Endothelial cell of umbilical vein (primary cell): ENCODE results near the gene ZNF341. TPM values are rescaled to one million over a fixed set of nuclear protein-coding genes. Genes with fewer than 3 reads are reported as not detected.
"Not testable (repeated sequence)": the region's sequence is repeated elsewhere in the genome, so short reads cannot be mapped to it uniquely, and the experiment has no call there.

ENCODE experiments used
- BruUV-seq: library from RNA; stranded (reverse); fragments of 400-500 nt; replicated peaks from 2 replicates; lab custom pipeline; 2021; lab: Mats Ljungman, UMichigan
- CTCF ChIA-PET: fragments of 300-600, 350-600 bp; sonication (Branson Sonifier 250); formaldehyde crosslinking; loops from one replicate; lab custom pipeline; 2021; ENCODE audit warnings: antibody characterized with exemption, inconsistent platforms; lab: Charles Lee
- POLR2A ChIA-PET: fragments of 300-600, 350-600 bp; sonication (Branson Sonifier 250); formaldehyde crosslinking; loops from one replicate; lab custom pipeline; 2021; ENCODE audit warnings: antibody characterized with exemption, inconsistent platforms; lab: Charles Lee
- DNase-seq: peaks from one replicate; pipeline ENCODE4 v3.0.0-alpha.2; 2011; ENCODE audit warnings: low read depth, low spot score
- FAIRE-seq: peaks from 2 replicates; lab custom pipeline; 2011; peaks lifted over from hg19 to GRCh38; lab: Jason Lieb, UNC
- H2AFZ ChIP-seq: 2 replicates; pipeline ENCODE4 v1.6.0; 2012; ENCODE audit warnings: low read depth, low read length, control low read depth, inconsistent platforms
- H3K27ac ChIP-seq: 2 replicates; pipeline ENCODE4 v1.5.1; 2011; ENCODE audit warnings: low read depth, mild to moderate bottlenecking, control low read depth, low read length, moderate library complexity; ENCODE audit not compliant: insufficient read depth
- H3K27me3 ChIP-seq, 2 experiments: 2 replicates each; pipeline versions ENCODE4 v1.6.0 to v1.6.1; 2011; ENCODE audit warnings: low read length in 2 of 2, mixed read lengths in 1 of 2; ENCODE audit not compliant: control insufficient read depth in 2 of 2, insufficient read depth in 2 of 2
- H3K36me3 ChIP-seq, 2 experiments: 2 replicates in 1 of 2; 3 replicates in 1 of 2; pipeline ENCODE4 v1.5.1; 2011; ENCODE audit warnings: low read length in 2 of 2, mild to moderate bottlenecking in 1 of 2, moderate library complexity in 1 of 2; ENCODE audit not compliant: control insufficient read depth in 2 of 2, insufficient read depth in 2 of 2; ENCODE audit errors: extremely low read depth in 1 of 2
- H3K4me1 ChIP-seq: 3 replicates; pipeline ENCODE4 v1.5.1; 2011; ENCODE audit warnings: mild to moderate bottlenecking, low read length; ENCODE audit not compliant: control insufficient read depth, insufficient read depth; ENCODE audit errors: extremely low read depth
- H3K4me2 ChIP-seq: 2 replicates; pipeline ENCODE4 v1.6.1; 2011; ENCODE audit warnings: low read length, control low read depth, mixed read lengths; ENCODE audit not compliant: insufficient read depth
- H3K4me3 ChIP-seq, 3 experiments: fragments of 200-600 bp in 1 of 3; sonication (generic), shearing (Covaris generic) in 1 of 3; replicated peaks in 1 of 3; 2 replicates each; pipeline ENCODE4 v1.5.1; 2011 to 2016; ENCODE audit warnings: control low read depth in 3 of 3, low read length in 3 of 3, mild to moderate bottlenecking in 2 of 3, inconsistent platforms in 1 of 3, low read depth in 1 of 3, moderate library complexity in 1 of 3; ENCODE audit not compliant: insufficient read depth in 1 of 3
- H3K79me2 ChIP-seq: 2 replicates; pipeline ENCODE4 v1.6.0; 2012; ENCODE audit warnings: low read length, inconsistent platforms; ENCODE audit not compliant: control insufficient read depth, insufficient read depth
- H3K9ac ChIP-seq: replicated peaks from 2 replicates; pipeline ENCODE3; 2011; ENCODE audit warnings: low read length, control low read depth; ENCODE audit not compliant: insufficient read depth; ENCODE audit errors: extremely low read depth
- H3K9me1 ChIP-seq: replicated peaks from 3 replicates; pipeline ENCODE4 v1.6.0; 2011; ENCODE audit warnings: mild to moderate bottlenecking, low read length; ENCODE audit not compliant: control insufficient read depth, insufficient read depth; ENCODE audit errors: extremely low read depth
- H3K9me3 ChIP-seq: replicated peaks from 2 replicates; pipeline ENCODE4 v1.5.1; 2012; ENCODE audit warnings: low read length, inconsistent platforms; ENCODE audit not compliant: control insufficient read depth, insufficient read depth
- H4K20me1 ChIP-seq: replicated peaks from 2 replicates; pipeline ENCODE3; 2011; ENCODE audit warnings: mild to moderate bottlenecking, low read length; ENCODE audit not compliant: control insufficient read depth, insufficient read depth; ENCODE audit errors: extremely low read depth
- CTCF ChIP-seq, 2 donors: IDR thresholded peaks; 1 replicate in 1 of 2; 2 replicates in 1 of 2; pipeline ENCODE4 v1.5.1; 2011; ENCODE audit warnings: low read length in 2 of 2, mild to moderate bottlenecking in 2 of 2, moderate library complexity in 2 of 2, control low read depth in 1 of 2, inconsistent platforms in 1 of 2, low read depth in 1 of 2; ENCODE audit not compliant: insufficient read depth in 1 of 2; ENCODE audit errors: extremely low read depth in 1 of 2
- MYC ChIP-seq: IDR thresholded peaks from one replicate; pipeline ENCODE4 v1.6.1; 2011; ENCODE audit warnings: mild to moderate bottlenecking, low read depth, low read length
- dilution Hi-C: fragments of 300-500 bp; cut with MboI; formaldehyde crosslinking; loops from one replicate; pipeline ENCODE4 v1.15.0; 2019; ENCODE audit warnings: low sequenced_read_pairs; ENCODE audit not compliant: extremely low pct_ligation_motif_present
- intact Hi-C: fragments of 100-400 bp; cut with micrococcal nuclease; formaldehyde crosslinking; loops from one replicate; pipeline ENCODE4 v1.10.0; 2022
- polyA plus RNA-seq, 4 experiments: library from polyadenylated mRNA; depleted of rRNA in 3 of 4; stranded (reverse) in 3 of 4; unstranded in 1 of 4; fragments of >200 nt; gene quantifications; 2 replicates each; pipeline versions ENCODE4 v1.2.1 to v1.2.3, GENCODE V29; 2011 to 2012; ENCODE audit warnings: missing spikeins in 1 of 4
- total RNA-seq: library from RNA; stranded (reverse); gene quantifications from 2 replicates; pipeline ENCODE4 v1.2.3, GENCODE V29; 2021

ZNF341 gene
- total and polyA plus RNA-seq, 2 donors (not counting 3 experiments of a cell fraction or from before 2014, with no cell fraction given): 4.9 TPM

GRCh38 chr20:33697129-33697528, 34.7 kb upstream of the ZNF341 start:
- TF ChIP-seq MYC (no peak), CTCF (IDR thresholded peaks at IDR 0.05; ENCODE audit: extremely low read depth in 1 of 2, insufficient read depth in 1 of 2, low read depth in 1 of 2, low read length in 2 of 2) (no peak)
- DNase-seq (no peak), FAIRE-seq (no peak)
- no peaks in the 10 kb centered on the region for H3K79me2 ChIP-seq
- no peaks in the 10 kb centered on the region for H3K36me3 ChIP-seq
- CTCF ChIA-PET: no interaction called here
- dilution Hi-C loops (no loop called here), intact Hi-C loops (no loop called here)
- no peak overlapping the region for H3K9ac ChIP-seq
- POLR2A ChIA-PET: no interaction called here
- H3K4me2 ChIP-seq: no peak overlapping the region
- H3K27me3 ChIP-seq: no peaks in the 10 kb centered on the region
- no peaks in the 10 kb centered on the region for H3K9me1 ChIP-seq
- H3K4me3 ChIP-seq: no peak overlapping the region
- no peak overlapping the region for H3K27ac ChIP-seq
- H2AFZ ChIP-seq: no peak overlapping the region
- no peaks in the 10 kb centered on the region for H3K9me3 ChIP-seq
- no TSS peak for BruUV-seq
- no peaks in the 10 kb centered on the region for H3K4me1 ChIP-seq
- H4K20me1 ChIP-seq: no peaks in the 10 kb centered on the region

- H3K79me2 ChIP-seq, H4K20me1 ChIP-seq, POLR2A ChIA-PET, CTCF ChIA-PET, H3K4me3 ChIP-seq, DNase-seq, H3K9me3 ChIP-seq, H3K9me1 ChIP-seq, H2AFZ ChIP-seq, H3K36me3 ChIP-seq, BruUV-seq, H3K9ac ChIP-seq, FAIRE-seq, H3K27me3 ChIP-seq, intact Hi-C loops, dilution Hi-C loops, H3K27ac ChIP-seq, H3K4me2 ChIP-seq, H3K4me1 ChIP-seq: not testable (repeated sequence)
Measured at GRCh38 chr20:33698966-33699365, 32.8 kb upstream of the ZNF341 start.

GRCh38 chr20:33700696-33701441, 30.9 kb upstream of the ZNF341 start:
- H3K4me2 ChIP-seq, DNase-seq, H3K9ac ChIP-seq, H3K9me3 ChIP-seq, H3K36me3 ChIP-seq, H3K79me2 ChIP-seq, BruUV-seq, CTCF ChIA-PET, H3K4me1 ChIP-seq, FAIRE-seq, H3K27me3 ChIP-seq, H2AFZ ChIP-seq, H3K9me1 ChIP-seq, POLR2A ChIA-PET, intact Hi-C loops, dilution Hi-C loops, H3K4me3 ChIP-seq, H3K27ac ChIP-seq, H4K20me1 ChIP-seq: not testable (repeated sequence)
